ENCODE measurements around the gene PCDHB4.
"Not testable (repeated sequence)": the region's sequence is repeated elsewhere in the genome, so short reads cannot be mapped to it uniquely, and the experiment has no call there.

Gene PCDHB4

GRCh38 chr5:141119250-141119649 is 2.4 kb upstream of the PCDHB4 start:
- Histone ChIP-seq H3K36me3 (no peaks in the 10 kb centered on the region), H3K9me3 (no peaks in the 10 kb centered on the region), H3K27ac (no peak overlapping the region), H3K27me3 (peaks cover 4% of the 10 kb centered on the region), H3K4me1 (ENCODE audit: control insufficient read depth in 1 of 2, insufficient read depth in 1 of 2, low read depth in 1 of 2, low read length in 1 of 2) (no peaks in the 10 kb centered on the region), H3K4me3 (ENCODE audit: low read depth in 1 of 2, low read length in 1 of 2) (no peak overlapping the region)
- TF ChIP-seq, protein P1, sequence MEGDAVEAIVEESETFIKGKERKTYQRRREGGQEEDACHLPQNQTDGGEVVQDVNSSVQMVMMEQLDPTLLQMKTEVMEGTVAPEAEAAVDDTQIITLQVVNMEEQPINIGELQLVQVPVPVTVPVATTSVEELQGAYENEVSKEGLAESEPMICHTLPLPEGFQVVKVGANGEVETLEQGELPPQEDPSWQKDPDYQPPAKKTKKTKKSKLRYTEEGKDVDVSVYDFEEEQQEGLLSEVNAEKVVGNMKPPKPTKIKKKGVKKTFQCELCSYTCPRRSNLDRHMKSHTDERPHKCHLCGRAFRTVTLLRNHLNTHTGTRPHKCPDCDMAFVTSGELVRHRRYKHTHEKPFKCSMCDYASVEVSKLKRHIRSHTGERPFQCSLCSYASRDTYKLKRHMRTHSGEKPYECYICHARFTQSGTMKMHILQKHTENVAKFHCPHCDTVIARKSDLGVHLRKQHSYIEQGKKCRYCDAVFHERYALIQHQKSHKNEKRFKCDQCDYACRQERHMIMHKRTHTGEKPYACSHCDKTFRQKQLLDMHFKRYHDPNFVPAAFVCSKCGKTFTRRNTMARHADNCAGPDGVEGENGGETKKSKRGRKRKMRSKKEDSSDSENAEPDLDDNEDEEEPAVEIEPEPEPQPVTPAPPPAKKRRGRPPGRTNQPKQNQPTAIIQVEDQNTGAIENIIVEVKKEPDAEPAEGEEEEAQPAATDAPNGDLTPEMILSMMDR (IDR thresholded peaks at IDR 0.05) = no peak

DNA sequence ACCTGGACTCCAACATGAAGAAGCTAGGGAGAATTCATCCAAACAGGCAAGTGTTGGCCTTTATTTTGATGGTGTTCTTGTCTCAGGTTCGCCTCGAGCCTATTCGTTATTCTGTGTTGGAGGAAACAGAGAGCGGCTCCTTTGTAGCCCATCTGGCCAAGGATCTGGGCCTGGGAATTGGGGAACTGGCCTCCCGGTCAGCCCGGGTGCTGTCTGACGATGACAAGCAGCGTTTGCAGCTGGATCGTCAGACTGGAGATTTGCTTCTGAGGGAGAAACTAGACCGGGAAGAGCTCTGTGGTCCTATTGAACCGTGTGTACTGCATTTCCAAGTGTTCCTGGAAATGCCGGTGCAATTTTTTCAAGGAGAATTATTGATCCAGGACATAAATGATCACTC is 367 bp downstream of the PCDHB4 start:
- no peaks in the 10 kb centered on the region for H3K4me1 ChIP-seq (ENCODE audit: control insufficient read depth in 1 of 2, insufficient read depth in 1 of 2, low read depth in 1 of 2, low read length in 1 of 2)
- H3K9me3 ChIP-seq = no peaks in the 10 kb centered on the region
- H3K27ac ChIP-seq = no peak overlapping the region
- H3K36me3 ChIP-seq = no peaks in the 10 kb centered on the region
- peaks cover 4% of the 10 kb centered on the region for H3K27me3 ChIP-seq
- H3K4me3 ChIP-seq (ENCODE audit: low read depth in 1 of 2, low read length in 1 of 2) = no peak overlapping the region
- TF ChIP-seq, protein P1 (IDR thresholded peaks at IDR 0.05) = no peak

DNA sequence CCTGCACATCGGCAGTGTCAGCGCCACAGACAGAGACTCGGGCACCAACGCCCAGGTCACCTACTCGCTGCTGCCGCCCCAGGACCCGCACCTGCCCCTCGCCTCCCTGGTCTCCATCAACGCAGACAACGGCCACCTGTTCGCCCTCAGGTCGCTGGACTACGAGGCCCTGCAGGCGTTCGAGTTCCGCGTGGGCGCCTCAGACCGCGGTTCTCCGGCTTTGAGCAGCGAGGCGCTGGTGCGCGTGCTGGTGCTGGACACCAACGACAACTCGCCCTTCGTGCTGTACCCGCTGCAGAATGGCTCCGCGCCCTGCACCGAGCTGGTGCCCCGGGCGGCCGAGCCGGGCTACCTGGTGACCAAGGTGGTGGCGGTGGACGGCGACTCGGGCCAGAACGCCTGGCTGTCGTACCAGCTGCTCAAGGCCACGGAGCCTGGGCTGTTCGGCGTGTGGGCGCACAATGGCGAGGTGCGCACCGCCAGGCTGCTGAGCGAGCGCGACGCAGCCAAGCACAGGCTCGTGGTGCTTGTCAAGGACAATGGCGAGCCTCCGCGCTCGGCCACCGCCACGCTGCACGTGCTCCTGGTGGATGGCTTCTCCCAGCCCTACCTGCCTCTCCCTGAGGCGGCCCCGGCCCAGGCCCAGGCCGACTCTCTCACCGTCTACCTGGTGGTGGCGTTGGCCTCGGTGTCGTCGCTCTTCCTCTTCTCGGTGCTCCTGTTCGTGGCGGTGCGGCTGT is 1.9 kb downstream of the PCDHB4 start:
- not testable (repeated sequence) for H3K36me3 ChIP-seq; H3K9me3 ChIP-seq; H3K4me1 ChIP-seq (ENCODE audit: control insufficient read depth in 1 of 2, insufficient read depth in 1 of 2, low read depth in 1 of 2, low read length in 1 of 2); H3K27me3 ChIP-seq; H3K27ac ChIP-seq; H3K4me3 ChIP-seq (ENCODE audit: low read depth in 1 of 2, low read length in 1 of 2)

DNA sequence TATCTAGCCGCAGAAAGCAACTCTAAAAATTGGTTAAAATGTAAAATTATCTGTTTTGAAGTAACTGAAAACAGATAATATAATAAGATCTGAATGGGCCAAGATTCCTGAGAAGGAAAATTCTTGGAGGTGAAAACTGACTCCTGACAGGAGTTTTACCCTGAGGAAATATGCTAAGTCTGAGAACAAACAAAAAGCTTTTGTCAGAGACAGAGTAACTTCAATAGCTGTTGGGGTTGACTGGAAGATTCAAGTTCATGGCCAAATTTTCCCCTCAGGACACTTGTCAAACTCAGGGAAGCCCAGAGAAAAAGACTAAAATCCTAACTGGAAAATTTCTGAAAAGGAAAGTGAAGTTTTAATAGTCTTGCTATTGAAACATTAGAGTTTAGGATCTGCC is 5.7 kb downstream of the PCDHB4 start:
- Histone ChIP-seq H3K9me3 (no peaks in the 10 kb centered on the region), H3K27me3 (peaks cover 4% of the 10 kb centered on the region), H3K36me3 (no peaks in the 10 kb centered on the region), H3K4me3 (ENCODE audit: low read depth in 1 of 2, low read length in 1 of 2) (no peak overlapping the region), H3K4me1 (ENCODE audit: control insufficient read depth in 1 of 2, insufficient read depth in 1 of 2, low read depth in 1 of 2, low read length in 1 of 2) (no peaks in the 10 kb centered on the region), H3K27ac (no peak overlapping the region)
- TF ChIP-seq, protein P1 (IDR thresholded peaks at IDR 0.05) = no peak

- peaks cover 12% of the 10 kb centered on the region for H3K27me3 ChIP-seq
- H3K36me3 ChIP-seq = no peaks in the 10 kb centered on the region
- H3K9me3 ChIP-seq = peaks cover 10% of the 10 kb centered on the region
- H3K4me1 ChIP-seq (ENCODE audit: control insufficient read depth in 1 of 2, insufficient read depth in 1 of 2, low read depth in 1 of 2, low read length in 1 of 2) = no peaks in the 10 kb centered on the region
- no peak within 1 kb of the TSS for H3K27ac ChIP-seq
- H3K4me3 ChIP-seq (ENCODE audit: low read depth in 1 of 2, low read length in 1 of 2) = no peak within 1 kb of the TSS
- TF ChIP-seq, protein P1 (IDR thresholded peaks at IDR 0.05) = no peak
Observed at GRCh38 chr5:141135030-141135717, 13.6 kb downstream of the PCDHB4 start, which contains the start of gene PCDHB5. Gene PCDHB5 (plus strand): TSS chr5:141135206. CDS start chr5:141135435, 229 bp downstream.

DNA sequence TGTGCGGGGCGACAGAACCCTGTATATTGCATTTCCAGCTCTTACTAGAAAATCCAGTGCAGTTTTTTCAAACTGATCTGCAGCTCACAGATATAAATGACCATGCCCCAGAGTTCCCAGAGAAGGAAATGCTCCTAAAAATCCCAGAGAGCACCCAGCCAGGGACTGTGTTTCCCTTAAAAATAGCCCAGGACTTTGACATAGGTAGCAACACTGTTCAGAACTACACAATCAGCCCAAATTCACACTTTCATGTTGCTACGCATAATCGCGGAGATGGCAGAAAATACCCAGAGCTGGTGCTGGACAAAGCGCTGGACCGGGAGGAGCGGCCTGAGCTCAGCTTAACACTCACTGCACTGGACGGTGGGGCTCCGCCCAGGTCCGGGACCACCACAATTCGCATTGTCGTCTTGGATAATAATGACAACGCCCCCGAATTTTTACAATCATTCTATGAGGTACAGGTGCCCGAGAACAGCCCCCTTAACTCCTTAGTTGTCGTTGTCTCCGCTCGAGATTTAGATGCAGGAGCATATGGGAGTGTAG is 14.2 kb downstream of the PCDHB4 start:
- no peak overlapping the region for H3K27ac ChIP-seq
- H3K27me3 ChIP-seq = peaks cover 12% of the 10 kb centered on the region
- no peaks in the 10 kb centered on the region for H3K4me1 ChIP-seq (ENCODE audit: control insufficient read depth in 1 of 2, insufficient read depth in 1 of 2, low read depth in 1 of 2, low read length in 1 of 2)
- H3K4me3 ChIP-seq (ENCODE audit: low read depth in 1 of 2, low read length in 1 of 2) = no peak overlapping the region
- TF ChIP-seq, protein P1 (IDR thresholded peaks at IDR 0.05) = no peak
- peaks cover 10% of the 10 kb centered on the region for H3K9me3 ChIP-seq
- no peaks in the 10 kb centered on the region for H3K36me3 ChIP-seq

DNA sequence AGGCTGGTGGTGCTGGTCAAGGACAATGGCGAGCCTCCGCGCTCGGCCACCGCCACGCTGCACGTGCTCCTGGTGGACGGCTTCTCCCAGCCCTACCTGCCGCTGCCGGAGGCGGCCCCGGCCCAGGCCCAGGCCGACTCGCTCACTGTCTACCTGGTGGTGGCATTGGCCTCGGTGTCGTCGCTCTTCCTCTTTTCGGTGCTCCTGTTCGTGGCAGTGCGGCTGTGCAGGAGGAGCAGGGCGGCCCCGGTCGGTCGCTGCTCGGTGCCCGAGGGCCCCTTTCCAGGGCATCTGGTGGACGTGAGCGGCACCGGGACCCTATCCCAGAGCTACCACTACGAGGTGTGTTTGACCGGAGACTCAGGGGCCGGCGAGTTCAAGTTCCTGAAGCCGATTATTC is 15.7 kb downstream of the PCDHB4 start:
- H3K27me3 ChIP-seq = peaks cover 12% of the 10 kb centered on the region
- not testable (repeated sequence) for H3K27ac ChIP-seq; H3K4me1 ChIP-seq (ENCODE audit: control insufficient read depth in 1 of 2, insufficient read depth in 1 of 2, low read depth in 1 of 2, low read length in 1 of 2); H3K36me3 ChIP-seq; H3K4me3 ChIP-seq (ENCODE audit: low read depth in 1 of 2, low read length in 1 of 2); H3K9me3 ChIP-seq
